EH (cell line): Measurements from ENCODE around the gene MTTP.
A peak's percentile ranks its signal among the peaks of the same experiment; 100 is the strongest.

Source experiments
- DNase-seq: peaks from one replicate; pipeline ENCODE4 v3.0.0-alpha.2; 2015; ENCODE audit warnings: low read depth

Gene MTTP

GRCh38 chr4:99593781-99594641, 19.4 kb downstream of the MTTP start:
- DNase-seq, result no peak

GRCh38 chr4:99594818-99595217, 20.2 kb downstream of the MTTP start:
- no peak for DNase-seq

- no peak for DNase-seq
Measured at GRCh38 chr4:99606716-99607115, 32.1 kb downstream of the MTTP start.

- no peak for DNase-seq
Measured at GRCh38 chr4:99608417-99608816, 33.8 kb downstream of the MTTP start.

GRCh38 chr4:99610605-99611175, 36.1 kb downstream of the MTTP start:
- DNase-seq, result no peak

- DNase-seq, result no peak
Measured at GRCh38 chr4:99612281-99612680, 37.7 kb downstream of the MTTP start.

- no peak for DNase-seq
Measured at GRCh38 chr4:99612704-99613103, 38.1 kb downstream of the MTTP start.

- DNase-seq, result no peak
Measured at GRCh38 chr4:99614491-99614890, 39.9 kb downstream of the MTTP start.

- no peak for DNase-seq
Measured at GRCh38 chr4:99615170-99615820, 40.7 kb downstream of the MTTP start.

- peak; percentile 3 for DNase-seq
Measured at GRCh38 chr4:99617374-99617773, 42.8 kb downstream of the MTTP start.

- DNase-seq, result no peak
Measured at GRCh38 chr4:99622341-99622740, 47.7 kb downstream of the MTTP start.

- no peak for DNase-seq
Measured at GRCh38 chr4:99624141-99624719, 49.6 kb downstream of the MTTP start.

- no peak for DNase-seq
Measured at GRCh38 chr4:99625369-99625768, 50.7 kb downstream of the MTTP start.

GRCh38 chr4:99628040-99628439, 53.4 kb downstream of the MTTP start:
- DNase-seq, result no peak

- no peak for DNase-seq
Measured at GRCh38 chr4:99629962-99630554, 55.4 kb downstream of the MTTP start.

- no peak for DNase-seq
Measured at GRCh38 chr4:99630857-99631360, 56.3 kb downstream of the MTTP start.

GRCh38 chr4:99633772-99634171, 59.1 kb downstream of the MTTP start:
- DNase-seq, result no peak

GRCh38 chr4:99634742-99635360, 60.2 kb downstream of the MTTP start:
- DNase-seq, result no peak

GRCh38 chr4:99635601-99636000, 61.0 kb downstream of the MTTP start:
- DNase-seq, result no peak

- no peak for DNase-seq
Measured at GRCh38 chr4:99636422-99636821, 61.8 kb downstream of the MTTP start.

GRCh38 chr4:99637174-99637573, 62.5 kb downstream of the MTTP start:
- no peak for DNase-seq

GRCh38 chr4:99640676-99641075, 66.1 kb downstream of the MTTP start:
- no peak for DNase-seq
